IMR-90 (cell line): ENCODE results near the gene NCKAP5. TPM values are rescaled to one million over a fixed set of nuclear protein-coding genes. Genes with fewer than 3 reads are reported as not detected.

Source experiments
- ATAC-seq: fragments of 200-7000 bp; cut with Tn5 transposase; 2 replicates; pipeline ENCODE4 v1.9.1; 2020; ENCODE audit warnings: low read depth, mild to moderate bottlenecking, moderate library complexity
- BruUV-seq: library from RNA; stranded (reverse); fragments of 400-500 nt; replicated peaks from 2 replicates; lab custom pipeline; 2021; lab: Mats Ljungman, UMichigan
- CTCF ChIA-PET: fragments of 300-600 bp; formaldehyde crosslinking; extraction: SDS; loops from one replicate; lab custom pipeline; 2021; ENCODE audit warnings: antibody characterized with exemption; lab: Yijun Ruan, JAX
- POLR2A ChIA-PET: fragments of 300-600 bp; sonication (Branson Sonifier 250); formaldehyde crosslinking; loops from one replicate; lab custom pipeline; 2022; ENCODE audit warnings: antibody characterized with exemption; ENCODE audit not compliant: unreplicated experiment; lab: Charles Lee
- DNase-seq: peaks from one replicate; pipeline ENCODE4 v3.0.0; 2013
- H2AFZ ChIP-seq: replicated peaks from 2 replicates; pipeline ENCODE3; 2013; ENCODE audit warnings: low read length, mild to moderate bottlenecking; ENCODE audit not compliant: poor library complexity
- H2AK5ac ChIP-seq: 2 replicates; pipeline ENCODE4 v1.6.1; 2013; ENCODE audit warnings: low read depth, low read length, inconsistent platforms
- H2AK9ac ChIP-seq: replicated peaks from 2 replicates; pipeline ENCODE3; 2013; ENCODE audit warnings: mild to moderate bottlenecking, low read depth, low read length, moderate library complexity; ENCODE audit not compliant: poor library complexity
- H2BK120ac ChIP-seq: 2 replicates; pipeline ENCODE4 v1.6.1; 2013; ENCODE audit warnings: low read depth, low read length, inconsistent platforms
- H2BK15ac ChIP-seq: 3 replicates; pipeline ENCODE4 v1.6.1; 2013; ENCODE audit warnings: low read depth, low read length, inconsistent platforms
- H2BK20ac ChIP-seq: 2 replicates; pipeline ENCODE4 v1.6.1; 2013; ENCODE audit warnings: low read depth, mild to moderate bottlenecking, inconsistent platforms, low read length, moderate library complexity
- H2BK5ac ChIP-seq: 2 replicates; pipeline ENCODE4 v1.6.1; 2013; ENCODE audit warnings: mild to moderate bottlenecking, low read depth, low read length, inconsistent platforms; ENCODE audit not compliant: poor library complexity, severe bottlenecking
- H3K14ac ChIP-seq: replicated peaks from 2 replicates; pipeline ENCODE4 v1.6.1; 2013; ENCODE audit warnings: low read depth, low read length, inconsistent platforms
- H3K18ac ChIP-seq: 2 replicates; pipeline ENCODE4 v1.6.1; 2013; ENCODE audit warnings: low read depth, low read length, control low read depth
- H3K23ac ChIP-seq: 2 replicates; pipeline ENCODE4 v1.6.1; 2013; ENCODE audit warnings: low read depth, low read length, inconsistent platforms
- H3K27ac ChIP-seq: 2 replicates; pipeline ENCODE4 v1.5.1; 2013; ENCODE audit warnings: mild to moderate bottlenecking, control low read depth, low read length; ENCODE audit not compliant: insufficient read depth
- H3K27me3 ChIP-seq: 2 replicates; pipeline ENCODE4 v1.6.1; 2013; ENCODE audit warnings: low read length; ENCODE audit not compliant: control insufficient read depth, insufficient read depth
- H3K36me3 ChIP-seq: 2 replicates; pipeline ENCODE4 v1.6.1; 2013; ENCODE audit warnings: low read length, mixed read lengths; ENCODE audit not compliant: control insufficient read depth, insufficient read depth
- H3K4ac ChIP-seq: 2 replicates; pipeline ENCODE4 v1.6.1; 2013; ENCODE audit warnings: low read depth, low read length, inconsistent platforms
- H3K4me1 ChIP-seq: 2 replicates; pipeline ENCODE4 v1.6.1; 2013; ENCODE audit warnings: low read length, mixed read lengths; ENCODE audit not compliant: control insufficient read depth, insufficient read depth
- H3K4me2 ChIP-seq: 2 replicates; pipeline ENCODE4 v1.6.1; 2013; ENCODE audit warnings: low read depth, mild to moderate bottlenecking, control low read depth, low read length, moderate library complexity
- H3K4me3 ChIP-seq: 2 replicates; pipeline ENCODE4 v1.5.1; 2013; ENCODE audit warnings: low read depth, mild to moderate bottlenecking, control low read depth, low read length, moderate library complexity; ENCODE audit not compliant: insufficient read depth
- H3K56ac ChIP-seq: 2 replicates; pipeline ENCODE4 v1.6.1; 2013; ENCODE audit warnings: low read length, inconsistent platforms; ENCODE audit not compliant: insufficient read depth; ENCODE audit errors: extremely low read depth
- H3K79me1 ChIP-seq, 2 experiments: 2 replicates each; pipeline ENCODE4 v1.6.1; 2013; ENCODE audit warnings: low read length in 2 of 2, inconsistent platforms in 1 of 2, low read depth in 1 of 2
- H3K9ac ChIP-seq: 2 replicates; pipeline ENCODE4 v1.6.1; 2013; ENCODE audit warnings: low read depth, low read length, control low read depth
- H3K9me1 ChIP-seq: 2 replicates; pipeline ENCODE4 v1.6.1; 2013; ENCODE audit warnings: low read length, inconsistent platforms; ENCODE audit not compliant: insufficient read depth
- H3K9me3 ChIP-seq: 2 replicates; pipeline ENCODE4 v1.6.1; 2013; ENCODE audit warnings: low read length; ENCODE audit not compliant: control insufficient read depth, insufficient read depth
- H4K20me1 ChIP-seq: 2 replicates; pipeline ENCODE4 v1.6.1; 2013; ENCODE audit warnings: low read length, inconsistent platforms; ENCODE audit not compliant: insufficient read depth
- H4K5ac ChIP-seq: 2 replicates; pipeline ENCODE4 v1.6.1; 2013; ENCODE audit warnings: mild to moderate bottlenecking, low read depth, low read length, control low read depth
- H4K8ac ChIP-seq, 2 experiments: 2 replicates each; pipeline ENCODE4 v1.6.1; 2013; ENCODE audit warnings: low read depth in 2 of 2, low read length in 2 of 2, control low read depth in 1 of 2, inconsistent platforms in 1 of 2
- H4K91ac ChIP-seq: 2 replicates; pipeline ENCODE4 v1.6.1; 2013; ENCODE audit warnings: low read depth, low read length, inconsistent platforms; ENCODE audit not compliant: insufficient read depth
- BHLHE40 ChIP-seq: fragments of 150-350 bp; IDR thresholded peaks from 2 replicates; pipeline ENCODE4 v1.6.1; 2016; ENCODE audit warnings: mild to moderate bottlenecking, low read depth, low read length
- CHD1 ChIP-seq: IDR thresholded peaks from 2 replicates; pipeline ENCODE4 v1.6.1; 2012; ENCODE audit warnings: low read depth, low read length, improper control_type of control experiment
- FOS ChIP-seq: fragments of 150-350 bp; IDR thresholded peaks from 2 replicates; pipeline ENCODE4 v1.6.1; 2016; ENCODE audit warnings: low read depth, low read length
- MAFK ChIP-seq: IDR thresholded peaks from 2 replicates; pipeline ENCODE4 v1.6.1; 2012; ENCODE audit warnings: low read depth, low read length, improper control_type of control experiment
- MAZ ChIP-seq: IDR thresholded peaks from 2 replicates; pipeline ENCODE4 v1.6.1; 2012; ENCODE audit warnings: low read depth, mild to moderate bottlenecking, low read length, improper control_type of control experiment, moderate library complexity, borderline replicate concordance
- NFE2L2 ChIP-seq: fragments of 150-350 bp; IDR thresholded peaks from 2 replicates; pipeline ENCODE4 v1.6.1; 2016; ENCODE audit warnings: low read depth, mild to moderate bottlenecking, low read length
- RFX5 ChIP-seq: IDR thresholded peaks from 2 replicates; pipeline ENCODE4 v1.8.0; 2012; ENCODE audit warnings: low read depth, mild to moderate bottlenecking, low read length, moderate library complexity
- WGBS, 2 experiments: methylation state at CpG; one replicate each; pipeline versions ENCODE4 v1.1.5 to v1.1.7; 2013; ENCODE audit warnings: missing lambda C conversion rate in 2 of 2; ENCODE audit not compliant: insufficient read length in 1 of 2; ENCODE audit errors: extremely low coverage in 2 of 2; 5-methylcytosine and 5-hydroxymethylcytosine counted together
- dilution Hi-C: fragments of 300-500 bp; cut with HindIII; formaldehyde crosslinking; loops from one replicate; pipeline ENCODE4 v1.14.3; 2018; ENCODE audit warnings: low sequenced_read_pairs; ENCODE audit not compliant: unreplicated experiment
- in situ Hi-C: fragments of 300-500 bp; cut with MboI; formaldehyde crosslinking; loops from 3 replicates; pipeline ENCODE4 v1.14.3; 2019; ENCODE audit warnings: low sequenced_read_pairs, inconsistent platforms, mixed read lengths
- intact Hi-C: fragments of 100-400 bp; cut with micrococcal nuclease; formaldehyde crosslinking; loops from 2 replicates; pipeline ENCODE4 v1.10.0; 2022
- polyA plus RNA-seq, 3 experiments: library from polyadenylated mRNA; depleted of rRNA; stranded (reverse); fragments of >200 nt; gene quantifications; 2 replicates each; pipeline ENCODE4 v1.2.3, GENCODE V29; 2012; ENCODE audit warnings: low replicate concordance in 1 of 3
- total RNA-seq: library from RNA; depleted of rRNA; stranded (reverse); fragments of >200 nt; gene quantifications from 2 replicates; pipeline ENCODE4 v1.2.3, GENCODE V29; 2012
- TF ChIP-seq, protein P1 (sequence below): fragments of 150-350 bp; IDR thresholded peaks from 2 replicates; pipeline ENCODE4 v1.6.1; 2016; ENCODE audit warnings: low read depth, mild to moderate bottlenecking, low read length, moderate library complexity, borderline replicate concordance
- TF ChIP-seq, protein P2 (sequence below): fragments of 150-350 bp; IDR thresholded peaks from 2 replicates; pipeline ENCODE4 v1.6.1; 2017; ENCODE audit warnings: mild to moderate bottlenecking, antibody characterized with exemption, low read length, low read depth
- TF ChIP-seq, protein P3 (sequence below): conservative IDR thresholded peaks from 2 replicates; pipeline ENCODE4 v1.5.1; 2012; ENCODE audit warnings: mild to moderate bottlenecking, low read depth, low read length, improper control_type of control experiment

The NCKAP5 gene
- total and polyA plus RNA-seq, 2 of the 4 experiments (the other 2 are of a cell fraction), result 2.7 to 3.9 TPM

DNA sequence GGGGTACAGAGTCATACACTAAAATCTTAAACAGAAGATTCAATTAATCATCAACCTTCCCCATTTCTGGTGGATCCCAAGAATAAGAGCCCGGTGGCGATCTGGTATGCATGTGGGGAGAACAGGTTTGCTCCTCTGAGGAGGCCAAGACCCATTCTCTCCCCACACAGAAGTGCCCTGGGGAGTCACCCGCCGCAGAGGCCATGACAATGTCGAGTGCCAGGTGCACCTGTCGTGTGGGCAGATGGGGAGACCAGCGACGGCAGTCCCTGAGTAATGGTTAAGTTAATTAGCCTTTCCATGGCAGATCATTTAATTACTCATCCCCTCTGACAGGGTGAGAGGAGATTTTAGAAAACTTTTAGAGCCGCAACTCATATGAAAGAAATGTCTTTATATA is 345.0 kb downstream of the NCKAP5 start:
- ATAC-seq, result no peak
- ChIA-PET POLR2A (interaction anchor here (0.6 kb wide), 1 partner anchor 15 kb away, joined by 3 read pairs; no protein-coding TSS in a partner anchor), CTCF (no interaction called here)
- no peak overlapping the region for H2BK20ac ChIP-seq
- TF ChIP-seq MAZ (no peak), RFX5 (no peak), BHLHE40 (no peak), NFE2L2 (no peak), MAFK (no peak), CHD1 (no peak), FOS (no peak)
- TF ChIP-seq, protein P1, sequence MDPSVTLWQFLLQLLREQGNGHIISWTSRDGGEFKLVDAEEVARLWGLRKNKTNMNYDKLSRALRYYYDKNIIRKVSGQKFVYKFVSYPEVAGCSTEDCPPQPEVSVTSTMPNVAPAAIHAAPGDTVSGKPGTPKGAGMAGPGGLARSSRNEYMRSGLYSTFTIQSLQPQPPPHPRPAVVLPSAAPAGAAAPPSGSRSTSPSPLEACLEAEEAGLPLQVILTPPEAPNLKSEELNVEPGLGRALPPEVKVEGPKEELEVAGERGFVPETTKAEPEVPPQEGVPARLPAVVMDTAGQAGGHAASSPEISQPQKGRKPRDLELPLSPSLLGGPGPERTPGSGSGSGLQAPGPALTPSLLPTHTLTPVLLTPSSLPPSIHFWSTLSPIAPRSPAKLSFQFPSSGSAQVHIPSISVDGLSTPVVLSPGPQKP, result no peak
- TF ChIP-seq, protein P2, sequence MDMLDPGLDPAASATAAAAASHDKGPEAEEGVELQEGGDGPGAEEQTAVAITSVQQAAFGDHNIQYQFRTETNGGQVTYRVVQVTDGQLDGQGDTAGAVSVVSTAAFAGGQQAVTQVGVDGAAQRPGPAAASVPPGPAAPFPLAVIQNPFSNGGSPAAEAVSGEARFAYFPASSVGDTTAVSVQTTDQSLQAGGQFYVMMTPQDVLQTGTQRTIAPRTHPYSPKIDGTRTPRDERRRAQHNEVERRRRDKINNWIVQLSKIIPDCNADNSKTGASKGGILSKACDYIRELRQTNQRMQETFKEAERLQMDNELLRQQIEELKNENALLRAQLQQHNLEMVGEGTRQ, result no peak
- TF ChIP-seq, protein P3, sequence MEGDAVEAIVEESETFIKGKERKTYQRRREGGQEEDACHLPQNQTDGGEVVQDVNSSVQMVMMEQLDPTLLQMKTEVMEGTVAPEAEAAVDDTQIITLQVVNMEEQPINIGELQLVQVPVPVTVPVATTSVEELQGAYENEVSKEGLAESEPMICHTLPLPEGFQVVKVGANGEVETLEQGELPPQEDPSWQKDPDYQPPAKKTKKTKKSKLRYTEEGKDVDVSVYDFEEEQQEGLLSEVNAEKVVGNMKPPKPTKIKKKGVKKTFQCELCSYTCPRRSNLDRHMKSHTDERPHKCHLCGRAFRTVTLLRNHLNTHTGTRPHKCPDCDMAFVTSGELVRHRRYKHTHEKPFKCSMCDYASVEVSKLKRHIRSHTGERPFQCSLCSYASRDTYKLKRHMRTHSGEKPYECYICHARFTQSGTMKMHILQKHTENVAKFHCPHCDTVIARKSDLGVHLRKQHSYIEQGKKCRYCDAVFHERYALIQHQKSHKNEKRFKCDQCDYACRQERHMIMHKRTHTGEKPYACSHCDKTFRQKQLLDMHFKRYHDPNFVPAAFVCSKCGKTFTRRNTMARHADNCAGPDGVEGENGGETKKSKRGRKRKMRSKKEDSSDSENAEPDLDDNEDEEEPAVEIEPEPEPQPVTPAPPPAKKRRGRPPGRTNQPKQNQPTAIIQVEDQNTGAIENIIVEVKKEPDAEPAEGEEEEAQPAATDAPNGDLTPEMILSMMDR, result no peak
- no peak overlapping the region for H3K23ac ChIP-seq
- no peak overlapping the region for H2BK15ac ChIP-seq
- H2BK120ac ChIP-seq, result no peak overlapping the region
- no peak overlapping the region for H3K27ac ChIP-seq
- peaks cover 8% of the 10 kb centered on the region; the same call in 1 of the 2 replicates for H4K20me1 ChIP-seq
- H4K91ac ChIP-seq, result no peak overlapping the region
- peaks cover 16 to 65% of the 10 kb centered on the region in 2 experiments for H3K79me1 ChIP-seq
- H2AK5ac ChIP-seq, result no peak overlapping the region
- no peak overlapping the region for H3K4ac ChIP-seq
- H2AFZ ChIP-seq, result no peak overlapping the region
- BruUV-seq, result no TSS peak
- no peaks in the 10 kb centered on the region for H3K27me3 ChIP-seq
- H2BK5ac ChIP-seq, result no peak overlapping the region
- H3K4me3 ChIP-seq, result no peak overlapping the region
- no peak for DNase-seq
- no peak overlapping the region for H2AK9ac ChIP-seq
- intact Hi-C loops (no loop called here), in situ Hi-C loops (no loop called here), dilution Hi-C loops (no loop called here)
- H4K8ac ChIP-seq, result no peak overlapping the region
- WGBS, 2 experiments, result no CpG with 5 or more reads among the region's 9 CpGs
- H3K14ac ChIP-seq, result no peak overlapping the region
- H3K9me3 ChIP-seq, result no peaks in the 10 kb centered on the region
- H3K4me2 ChIP-seq, result no peak overlapping the region
- no peak overlapping the region for H3K9ac ChIP-seq
- no peaks in the 10 kb centered on the region for H3K4me1 ChIP-seq
- peaks cover 4% of the 10 kb centered on the region; the same call in 1 of the 2 replicates for H3K36me3 ChIP-seq
- H4K5ac ChIP-seq, result no peak overlapping the region
- no peak overlapping the region for H3K56ac ChIP-seq
- no peak overlapping the region for H3K18ac ChIP-seq
- peaks cover 3% of the 10 kb centered on the region; the same call in 1 of the 2 replicates for H3K9me1 ChIP-seq
